SK-N-SH treated with all-trans-retinoic acid at 6 μM for 48 hours (cell line): ENCODE data around the gene GPC6.

ENCODE experiments used
- ATAC-seq: fragments of 200-7000 bp; cut with Tn5 transposase; 3 replicates; pipeline ENCODE4 v1.9.1; 2020; ENCODE audit warnings: mild to moderate bottlenecking, moderate library complexity
- ARNTL ChIP-seq: fragments of 450-650 bp; formaldehyde crosslinking; IDR thresholded peaks from 2 replicates; pipeline ENCODE4 v1.5.0; 2020; ENCODE audit warnings: low read depth, mild to moderate bottlenecking, moderate library complexity, borderline replicate concordance
- BACH2 ChIP-seq: fragments of 250-450 bp; sonication (Bioruptor Pico); IDR thresholded peaks from 2 replicates; pipeline ENCODE4 v1.9.0; 2021; ENCODE audit warnings: mild to moderate bottlenecking, borderline replicate concordance
- CSDC2 ChIP-seq: fragments of 250-450 bp; sonication (Bioruptor Pico); IDR thresholded peaks from 2 replicates; pipeline ENCODE4 v1.5.0; 2020; ENCODE audit warnings: mild to moderate bottlenecking, moderate library complexity
- ESRRG ChIP-seq: fragments of 250-450 bp; sonication (Bioruptor Pico); IDR thresholded peaks from 2 replicates; pipeline ENCODE4 v1.6.1; 2021; ENCODE audit warnings: mild to moderate bottlenecking
- GLIS3 ChIP-seq: fragments of 250-450 bp; sonication (Bioruptor Pico); IDR thresholded peaks from 2 replicates; pipeline ENCODE4 v1.5.0; 2020; ENCODE audit warnings: mild to moderate bottlenecking, moderate library complexity
- ISL1 ChIP-seq: fragments of 250-450 bp; sonication (Bioruptor Pico); IDR thresholded peaks from 2 replicates; pipeline ENCODE4 v2.1.2; 2022; ENCODE audit warnings: mild to moderate bottlenecking, moderate library complexity
- OSR1 ChIP-seq: fragments of 250-450 bp; sonication (Bioruptor Pico); IDR thresholded peaks from 2 replicates; pipeline ENCODE4 v1.8.0; 2022; ENCODE audit warnings: moderate library complexity, mild to moderate bottlenecking, inconsistent platforms
- PATZ1 ChIP-seq: fragments of 250-450 bp; sonication (Bioruptor Pico); IDR thresholded peaks from 2 replicates; pipeline ENCODE4 v1.8.0; 2020; ENCODE audit warnings: mild to moderate bottlenecking, moderate library complexity, borderline replicate concordance
- PPARA ChIP-seq: fragments of 250-450 bp; sonication (Bioruptor Pico); IDR thresholded peaks from 2 replicates; pipeline ENCODE4 v1.5.0; 2020; ENCODE audit warnings: mild to moderate bottlenecking, borderline replicate concordance
- RARB ChIP-seq: fragments of 250-450 bp; sonication (Bioruptor Pico); IDR thresholded peaks from 2 replicates; pipeline ENCODE4 v1.8.0; 2021; ENCODE audit warnings: mild to moderate bottlenecking, moderate library complexity
- SNAI2 ChIP-seq: fragments of 250-450 bp; sonication (Bioruptor Pico); IDR thresholded peaks from 2 replicates; pipeline ENCODE4 v1.5.0; 2020; ENCODE audit warnings: mild to moderate bottlenecking, moderate library complexity
- TCF4 ChIP-seq: fragments of 250-450 bp; sonication (Bioruptor Pico); IDR thresholded peaks from 2 replicates; pipeline ENCODE4 v1.8.0; 2021; ENCODE audit warnings: mild to moderate bottlenecking, moderate library complexity, borderline replicate concordance
- TOX ChIP-seq: fragments of 250-450 bp; sonication (Bioruptor Pico); IDR thresholded peaks from 2 replicates; pipeline ENCODE4 v1.8.0; 2021; ENCODE audit warnings: mild to moderate bottlenecking, moderate library complexity, borderline replicate concordance
- ZC3H10 ChIP-seq: fragments of 250-450 bp; sonication (Bioruptor Pico); IDR thresholded peaks from 2 replicates; pipeline ENCODE4 v1.5.1; 2021; ENCODE audit warnings: mild to moderate bottlenecking, moderate library complexity
- ZFP3 ChIP-seq: fragments of 250-450 bp; sonication (Bioruptor Pico); IDR thresholded peaks from 2 replicates; pipeline ENCODE4 v1.5.0; 2020; ENCODE audit warnings: mild to moderate bottlenecking, moderate library complexity
- ZFP30 ChIP-seq: fragments of 450-650 bp; formaldehyde crosslinking; IDR thresholded peaks from 2 replicates; pipeline ENCODE4 v1.5.0; 2022; ENCODE audit warnings: mild to moderate bottlenecking, moderate library complexity
- ZNF565 ChIP-seq: fragments of 450-650 bp; formaldehyde crosslinking; conservative IDR thresholded peaks from 2 replicates; pipeline ENCODE4 v1.5.0; 2020; ENCODE audit warnings: low read depth, mild to moderate bottlenecking, moderate library complexity
- ZNF70 ChIP-seq: fragments of 450-650 bp; formaldehyde crosslinking; IDR thresholded peaks from 2 replicates; pipeline ENCODE4 v1.5.0; 2020; ENCODE audit warnings: mild to moderate bottlenecking, moderate library complexity
- ZNF8 ChIP-seq: fragments of 450-650 bp; formaldehyde crosslinking; IDR thresholded peaks from 2 replicates; pipeline ENCODE4 v1.5.0; 2020; ENCODE audit warnings: mild to moderate bottlenecking, moderate library complexity
- TF ChIP-seq, protein P1 (sequence below): fragments of 250-450 bp; sonication (Bioruptor Pico); IDR thresholded peaks from 2 replicates; pipeline ENCODE4 v1.5.1; 2021; ENCODE audit warnings: mild to moderate bottlenecking, moderate library complexity
- TF ChIP-seq, protein P2 (sequence below): fragments of 250-450 bp; sonication (Bioruptor Pico); IDR thresholded peaks from 2 replicates; pipeline ENCODE4 v1.5.0; 2020; ENCODE audit warnings: mild to moderate bottlenecking, moderate library complexity
- TF ChIP-seq, protein P3 (sequence below): fragments of 250-450 bp; sonication (Bioruptor Pico); IDR thresholded peaks from 2 replicates; pipeline ENCODE4 v1.5.1; 2020; ENCODE audit warnings: low read depth, mild to moderate bottlenecking, moderate library complexity

Gene GPC6

DNA sequence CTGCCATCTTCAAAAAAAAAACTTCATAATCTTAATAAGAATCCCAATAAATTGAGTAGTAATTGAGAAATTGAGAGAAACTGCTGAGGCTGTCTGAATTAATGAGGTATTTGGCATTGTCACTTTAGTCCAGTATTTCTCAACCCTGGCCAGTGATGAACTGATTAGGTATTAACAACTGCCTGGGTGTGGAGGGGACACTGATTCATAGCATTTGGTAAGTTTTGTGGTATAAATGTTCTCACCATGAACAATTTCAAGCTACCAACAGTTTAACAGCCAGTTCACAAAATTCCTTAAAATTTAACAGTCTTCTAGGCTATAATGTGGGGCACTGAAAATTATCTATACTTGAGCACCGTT lies 18.3 kb downstream of the GPC6 start:
- no peak for ATAC-seq

DNA sequence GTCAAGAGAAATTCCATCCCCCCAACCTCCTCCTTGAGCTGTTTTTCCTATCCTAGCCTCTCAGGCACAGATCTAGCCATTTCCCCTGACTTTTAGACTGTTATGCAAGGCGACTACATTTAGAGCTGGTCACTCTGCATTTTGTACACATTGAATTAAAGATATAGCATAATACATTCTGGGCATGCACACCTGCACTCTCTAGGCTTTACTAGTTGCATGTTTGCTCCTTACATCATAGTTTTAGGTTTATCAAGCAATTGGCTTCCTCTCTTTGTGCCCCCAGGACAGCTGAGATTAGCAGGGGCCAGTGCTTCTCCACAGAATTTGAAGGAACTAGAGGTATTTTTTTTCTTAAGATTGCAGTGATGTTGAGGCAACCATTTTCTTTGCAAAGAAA lies 19.5 kb downstream of the GPC6 start:
- no peak for ATAC-seq
- TF ChIP-seq ISL1 (CRISPR knock-in tag), result no peak
- TF ChIP-seq, protein P1, sequence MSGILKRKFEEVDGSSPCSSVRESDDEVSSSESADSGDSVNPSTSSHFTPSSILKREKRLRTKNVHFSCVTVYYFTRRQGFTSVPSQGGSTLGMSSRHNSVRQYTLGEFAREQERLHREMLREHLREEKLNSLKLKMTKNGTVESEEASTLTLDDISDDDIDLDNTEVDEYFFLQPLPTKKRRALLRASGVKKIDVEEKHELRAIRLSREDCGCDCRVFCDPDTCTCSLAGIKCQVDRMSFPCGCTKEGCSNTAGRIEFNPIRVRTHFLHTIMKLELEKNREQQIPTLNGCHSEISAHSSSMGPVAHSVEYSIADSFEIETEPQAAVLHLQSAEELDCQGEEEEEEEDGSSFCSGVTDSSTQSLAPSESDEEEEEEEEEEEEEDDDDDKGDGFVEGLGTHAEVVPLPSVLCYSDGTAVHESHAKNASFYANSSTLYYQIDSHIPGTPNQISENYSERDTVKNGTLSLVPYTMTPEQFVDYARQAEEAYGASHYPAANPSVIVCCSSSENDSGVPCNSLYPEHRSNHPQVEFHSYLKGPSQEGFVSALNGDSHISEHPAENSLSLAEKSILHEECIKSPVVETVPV (CRISPR knock-in tag), result no peak
- no peak for TF ChIP-seq ARNTL (CRISPR knock-in tag)
- TF ChIP-seq ZNF565 (CRISPR knock-in tag), result no peak
- TF ChIP-seq PATZ1 (CRISPR knock-in tag), result no peak
- no peak for TF ChIP-seq ZC3H10
- no peak for TF ChIP-seq CSDC2 (CRISPR knock-in tag)
- TF ChIP-seq SNAI2 (CRISPR knock-in tag), result no peak
- no peak for TF ChIP-seq BACH2
- TF ChIP-seq TCF4, result no peak
- TF ChIP-seq ZNF70, result no peak
- no peak for TF ChIP-seq ZNF8
- no peak for TF ChIP-seq PPARA (CRISPR knock-in tag)
- no peak for TF ChIP-seq ESRRG
- TF ChIP-seq, protein P2, sequence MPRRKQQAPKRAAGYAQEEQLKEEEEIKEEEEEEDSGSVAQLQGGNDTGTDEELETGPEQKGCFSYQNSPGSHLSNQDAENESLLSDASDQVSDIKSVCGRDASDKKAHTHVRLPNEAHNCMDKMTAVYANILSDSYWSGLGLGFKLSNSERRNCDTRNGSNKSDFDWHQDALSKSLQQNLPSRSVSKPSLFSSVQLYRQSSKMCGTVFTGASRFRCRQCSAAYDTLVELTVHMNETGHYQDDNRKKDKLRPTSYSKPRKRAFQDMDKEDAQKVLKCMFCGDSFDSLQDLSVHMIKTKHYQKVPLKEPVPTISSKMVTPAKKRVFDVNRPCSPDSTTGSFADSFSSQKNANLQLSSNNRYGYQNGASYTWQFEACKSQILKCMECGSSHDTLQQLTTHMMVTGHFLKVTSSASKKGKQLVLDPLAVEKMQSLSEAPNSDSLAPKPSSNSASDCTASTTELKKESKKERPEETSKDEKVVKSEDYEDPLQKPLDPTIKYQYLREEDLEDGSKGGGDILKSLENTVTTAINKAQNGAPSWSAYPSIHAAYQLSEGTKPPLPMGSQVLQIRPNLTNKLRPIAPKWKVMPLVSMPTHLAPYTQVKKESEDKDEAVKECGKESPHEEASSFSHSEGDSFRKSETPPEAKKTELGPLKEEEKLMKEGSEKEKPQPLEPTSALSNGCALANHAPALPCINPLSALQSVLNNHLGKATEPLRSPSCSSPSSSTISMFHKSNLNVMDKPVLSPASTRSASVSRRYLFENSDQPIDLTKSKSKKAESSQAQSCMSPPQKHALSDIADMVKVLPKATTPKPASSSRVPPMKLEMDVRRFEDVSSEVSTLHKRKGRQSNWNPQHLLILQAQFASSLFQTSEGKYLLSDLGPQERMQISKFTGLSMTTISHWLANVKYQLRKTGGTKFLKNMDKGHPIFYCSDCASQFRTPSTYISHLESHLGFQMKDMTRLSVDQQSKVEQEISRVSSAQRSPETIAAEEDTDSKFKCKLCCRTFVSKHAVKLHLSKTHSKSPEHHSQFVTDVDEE (CRISPR knock-in tag), result no peak
- no peak for TF ChIP-seq RARB (CRISPR knock-in tag)
- TF ChIP-seq GLIS3, result no peak
- TF ChIP-seq OSR1 (CRISPR knock-in tag), result no peak
- TF ChIP-seq, protein P3, sequence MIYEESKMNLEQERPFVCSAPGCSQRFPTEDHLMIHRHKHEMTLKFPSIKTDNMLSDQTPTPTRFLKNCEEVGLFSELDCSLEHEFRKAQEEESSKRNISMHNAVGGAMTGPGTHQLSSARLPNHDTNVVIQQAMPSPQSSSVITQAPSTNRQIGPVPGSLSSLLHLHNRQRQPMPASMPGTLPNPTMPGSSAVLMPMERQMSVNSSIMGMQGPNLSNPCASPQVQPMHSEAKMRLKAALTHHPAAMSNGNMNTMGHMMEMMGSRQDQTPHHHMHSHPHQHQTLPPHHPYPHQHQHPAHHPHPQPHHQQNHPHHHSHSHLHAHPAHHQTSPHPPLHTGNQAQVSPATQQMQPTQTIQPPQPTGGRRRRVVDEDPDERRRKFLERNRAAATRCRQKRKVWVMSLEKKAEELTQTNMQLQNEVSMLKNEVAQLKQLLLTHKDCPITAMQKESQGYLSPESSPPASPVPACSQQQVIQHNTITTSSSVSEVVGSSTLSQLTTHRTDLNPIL (CRISPR knock-in tag), result no peak
- TF ChIP-seq TOX, result no peak

More for the DNA sequence above, 18.3 kb downstream of the GPC6 start:
- no peak for TF ChIP-seq BACH2
- TF ChIP-seq ZNF565 (CRISPR knock-in tag), result no peak
- TF ChIP-seq ISL1 (CRISPR knock-in tag), result no peak
- TF ChIP-seq ZFP3, result no peak
- TF ChIP-seq, protein P1 (CRISPR knock-in tag), result no peak
- TF ChIP-seq ESRRG, result no peak
- TF ChIP-seq ZC3H10, result no peak
- no peak for TF ChIP-seq ZFP30 (CRISPR knock-in tag)
- no peak for TF ChIP-seq PATZ1 (CRISPR knock-in tag)
- TF ChIP-seq CSDC2 (CRISPR knock-in tag), result no peak
- TF ChIP-seq PPARA (CRISPR knock-in tag), result no peak
- no peak for TF ChIP-seq RARB (CRISPR knock-in tag)
